HCT116 (cell line): ENCODE data around the gene CDH4.

Source experiments
- CBX3 ChIP-seq: IDR thresholded peaks from 2 replicates; pipeline ENCODE4 v1.6.1; 2012; ENCODE audit warnings: low read depth
- CTCF ChIP-seq, 3 experiments: fragments of 200-600 bp in 1 of 3; sonication (generic) in 1 of 3; IDR thresholded peaks in 2 of 3; conservative IDR thresholded peaks in 1 of 3; 2 replicates each; pipeline ENCODE4 v1.5.1; 2012 to 2017; ENCODE audit warnings: low read depth in 2 of 3, low read length in 2 of 3, antibody characterized with exemption in 1 of 3, borderline replicate concordance in 1 of 3, control low read depth in 1 of 3, mild to moderate bottlenecking in 1 of 3, mixed read lengths in 1 of 3, mixed run types in 1 of 3, moderate library complexity in 1 of 3; ENCODE audit not compliant: insufficient read depth in 1 of 3
- EZH2 ChIP-seq: fragments of 200-600 bp; sonication (generic); IDR thresholded peaks from 2 replicates; pipeline ENCODE4 v1.6.1; 2017; ENCODE audit warnings: antibody characterized with exemption, mixed run types
- EZH2phosphoT487 ChIP-seq: fragments of 200-600 bp; IDR thresholded peaks from 2 replicates; pipeline ENCODE4 v1.6.1; 2018; ENCODE audit warnings: antibody characterized with exemption, borderline replicate concordance
- FOSL1 ChIP-seq: IDR thresholded peaks from 2 replicates; pipeline ENCODE4 v1.6.1; 2012; ENCODE audit warnings: low read depth
- POLR2A ChIP-seq: IDR thresholded peaks from 2 replicates; pipeline ENCODE4 v1.7.0; 2011; ENCODE audit warnings: borderline replicate concordance; ENCODE audit not compliant: insufficient read depth, insufficient read length; ENCODE audit errors: extremely low read depth
- POLR2AphosphoS5 ChIP-seq: IDR thresholded peaks from 2 replicates; pipeline ENCODE4 v1.6.1; 2011; ENCODE audit warnings: mild to moderate bottlenecking, low read depth, low read length, moderate library complexity
- YY1 ChIP-seq: IDR thresholded peaks from 2 replicates; pipeline ENCODE4 v1.6.1; 2011; ENCODE audit warnings: low read length, low read depth, moderate library complexity, mild to moderate bottlenecking; ENCODE audit not compliant: insufficient replicate concordance; ENCODE audit errors: extremely low read depth

- TF ChIP-seq CTCF (IDR thresholded peaks at IDR 0.05 in 2 of 3, conservative IDR thresholded peaks at IDR 0.05 in 1 of 3; ENCODE audit: borderline replicate concordance in 1 of 3, insufficient read depth in 1 of 3, low read depth in 2 of 3, low read length in 2 of 3) (no peak), POLR2AphosphoS5 (no peak), EZH2phosphoT487 (no peak), CBX3 (no peak), POLR2A (no peak), YY1 (no peak), EZH2 (no peak), FOSL1 (no peak)
Observed at GRCh38 chr20:61417221-61417941, 165.3 kb downstream of the CDH4 start.
